GM13977 (cell line): ENCODE measurements around the gene DMKN.
"Not testable (repeated sequence)": the region's sequence is repeated elsewhere in the genome, so short reads cannot be mapped to it uniquely, and the experiment has no call there.

Experiments
- DNase-seq: peaks from one replicate; pipeline ENCODE4 v3.0.0; 2012; ENCODE audit warnings: low spot score
- in situ Hi-C: fragments of 300-500 bp; cut with MboI; formaldehyde crosslinking; loops from one replicate; pipeline ENCODE4 v1.12.0; 2022; ENCODE audit warnings: low sequenced_read_pairs, low pct_unique_long_range_greater_than_20kb, mixed read lengths, inconsistent platforms; ENCODE audit not compliant: unreplicated experiment
- TF ChIP-seq, protein P1 (sequence below): IDR thresholded peaks from 2 replicates; pipeline ENCODE4 v1.5.1; 2012; ENCODE audit warnings: mild to moderate bottlenecking, control low read depth; ENCODE audit not compliant: insufficient read depth; ENCODE audit errors: extremely low read depth, missing control alignments

The DMKN gene

DNA sequence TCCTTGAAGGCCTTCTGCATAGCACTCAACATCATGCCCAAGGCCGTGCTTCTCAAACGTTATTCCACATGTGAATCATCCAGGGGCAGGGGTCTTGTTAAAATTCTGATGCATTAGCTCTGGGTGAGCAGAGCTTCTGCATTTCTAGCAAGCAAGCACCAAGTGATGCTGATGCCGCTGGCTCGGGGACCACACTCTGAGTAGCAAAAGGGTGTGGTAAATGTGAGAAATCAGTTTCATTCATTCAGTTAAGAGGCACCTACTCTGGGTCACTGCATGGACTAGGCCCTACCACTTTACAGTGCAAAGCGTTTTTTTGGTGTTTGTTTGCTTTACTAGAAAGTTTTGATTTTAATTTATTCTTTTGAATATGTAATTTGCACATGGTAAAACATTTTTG, 30.4 kb downstream of the DMKN start:
- in situ Hi-C loops: no loop called here
- TF ChIP-seq, protein P1, sequence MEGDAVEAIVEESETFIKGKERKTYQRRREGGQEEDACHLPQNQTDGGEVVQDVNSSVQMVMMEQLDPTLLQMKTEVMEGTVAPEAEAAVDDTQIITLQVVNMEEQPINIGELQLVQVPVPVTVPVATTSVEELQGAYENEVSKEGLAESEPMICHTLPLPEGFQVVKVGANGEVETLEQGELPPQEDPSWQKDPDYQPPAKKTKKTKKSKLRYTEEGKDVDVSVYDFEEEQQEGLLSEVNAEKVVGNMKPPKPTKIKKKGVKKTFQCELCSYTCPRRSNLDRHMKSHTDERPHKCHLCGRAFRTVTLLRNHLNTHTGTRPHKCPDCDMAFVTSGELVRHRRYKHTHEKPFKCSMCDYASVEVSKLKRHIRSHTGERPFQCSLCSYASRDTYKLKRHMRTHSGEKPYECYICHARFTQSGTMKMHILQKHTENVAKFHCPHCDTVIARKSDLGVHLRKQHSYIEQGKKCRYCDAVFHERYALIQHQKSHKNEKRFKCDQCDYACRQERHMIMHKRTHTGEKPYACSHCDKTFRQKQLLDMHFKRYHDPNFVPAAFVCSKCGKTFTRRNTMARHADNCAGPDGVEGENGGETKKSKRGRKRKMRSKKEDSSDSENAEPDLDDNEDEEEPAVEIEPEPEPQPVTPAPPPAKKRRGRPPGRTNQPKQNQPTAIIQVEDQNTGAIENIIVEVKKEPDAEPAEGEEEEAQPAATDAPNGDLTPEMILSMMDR: no peak
- DNase-seq: no peak

DNA sequence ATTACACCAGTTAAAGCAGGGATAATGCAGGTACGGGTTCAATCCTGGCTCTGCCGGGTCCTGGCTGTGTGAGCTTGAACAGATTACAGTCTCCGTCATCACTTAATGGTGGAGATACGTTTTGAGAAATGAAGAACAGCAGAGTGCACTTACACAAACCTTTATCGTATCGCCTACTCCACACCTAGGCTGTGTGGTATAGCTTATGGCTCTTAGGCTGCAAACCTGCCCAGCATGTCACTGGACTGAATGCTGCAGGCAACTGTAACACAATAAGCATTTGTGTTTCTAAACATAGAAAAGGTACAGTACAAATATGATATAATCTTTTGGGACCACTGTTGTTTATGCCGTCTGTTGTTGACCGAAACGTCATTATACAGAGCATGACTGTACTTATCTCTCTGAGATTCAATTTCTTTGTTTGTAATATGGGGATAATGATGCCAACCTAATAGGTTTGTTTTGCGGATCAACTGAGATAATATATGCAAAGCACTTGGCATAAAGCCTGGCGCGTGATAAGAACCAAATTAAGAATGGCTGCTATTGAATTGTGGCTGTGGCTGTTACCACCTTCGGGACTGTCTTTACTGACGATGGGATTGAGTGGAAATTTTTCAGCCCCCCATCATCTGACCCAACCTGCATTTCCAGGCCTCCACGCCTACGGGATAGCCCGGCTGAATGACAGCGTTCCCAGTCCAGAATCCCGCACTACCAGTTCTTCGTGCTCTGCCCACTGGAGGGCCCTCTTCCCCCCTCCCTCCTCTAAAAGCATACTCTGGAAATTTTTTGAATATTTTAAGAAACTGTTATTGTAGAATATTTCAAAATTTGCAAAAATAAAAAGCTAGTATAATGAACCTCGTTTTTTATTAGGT, 34.4 kb downstream of the DMKN start:
- in situ Hi-C loops: no loop called here
- TF ChIP-seq, protein P1: no peak
- no peak for DNase-seq

DNA sequence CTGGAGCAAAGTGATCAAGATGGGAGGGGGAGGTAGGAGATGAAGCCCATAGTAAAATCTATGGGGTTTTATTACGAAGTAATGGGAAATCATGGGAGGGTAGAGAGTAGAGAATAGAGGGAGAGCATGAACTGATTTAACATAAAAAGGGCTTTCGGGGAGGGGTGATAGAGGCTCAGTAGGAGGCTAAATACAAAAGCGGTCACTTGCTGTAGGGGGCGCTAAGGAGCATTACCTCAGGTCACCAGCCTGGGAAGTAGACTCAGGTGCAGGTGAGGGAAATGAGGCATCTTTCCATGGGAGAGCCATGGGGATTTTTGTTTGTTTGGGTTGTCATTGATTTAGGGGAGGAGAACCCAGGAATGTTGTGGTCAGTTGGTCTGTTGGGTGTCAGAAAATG, 37.3 kb downstream of the DMKN start:
- TF ChIP-seq, protein P1: peak; percentile 35
- in situ Hi-C loops: no loop called here
- DNase-seq: no peak

DNA sequence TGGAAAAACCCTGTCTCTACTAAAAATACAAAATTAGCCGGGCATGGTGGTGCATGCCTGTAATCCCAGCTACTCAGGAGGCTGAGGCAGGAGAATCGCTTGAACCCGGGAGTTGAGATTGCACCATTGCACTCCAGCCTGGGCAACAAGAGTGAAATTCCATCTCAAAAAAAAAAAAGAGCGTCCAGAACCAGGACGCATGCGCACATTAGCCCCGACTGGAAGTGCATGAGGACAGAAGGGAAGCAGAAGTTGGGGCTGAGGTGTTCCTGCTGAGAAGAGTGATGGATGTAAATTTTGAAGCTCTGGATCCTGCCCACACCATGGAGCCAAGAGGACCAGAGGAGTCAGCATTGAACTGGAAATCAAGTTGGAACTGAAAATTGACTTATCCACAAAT, 38.9 kb downstream of the DMKN start:
- DNase-seq, in situ Hi-C loops: not testable (repeated sequence)

DNA sequence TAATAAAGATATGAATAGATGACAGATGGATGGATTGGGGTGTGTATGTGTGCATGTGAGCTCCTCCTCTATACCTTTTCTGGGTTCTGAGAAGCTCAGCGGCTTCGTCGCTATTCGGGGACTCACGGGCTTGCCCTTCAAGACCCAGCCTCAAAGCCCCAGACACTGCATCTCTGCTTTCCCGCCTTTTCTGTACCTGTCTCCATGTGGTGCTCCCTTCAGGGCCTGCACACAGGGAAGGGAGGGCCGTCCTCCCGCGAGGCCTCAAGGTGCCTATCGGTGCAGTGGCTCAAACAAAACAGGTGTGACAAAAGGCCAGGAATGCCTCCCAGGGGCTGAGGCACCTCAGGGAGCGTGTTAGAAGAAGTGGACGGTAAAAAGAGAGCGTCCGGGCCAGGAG, 39.3 kb downstream of the DMKN start:
- DNase-seq: no peak
- in situ Hi-C loops: no loop called here
- TF ChIP-seq, protein P1: no peak

DNA sequence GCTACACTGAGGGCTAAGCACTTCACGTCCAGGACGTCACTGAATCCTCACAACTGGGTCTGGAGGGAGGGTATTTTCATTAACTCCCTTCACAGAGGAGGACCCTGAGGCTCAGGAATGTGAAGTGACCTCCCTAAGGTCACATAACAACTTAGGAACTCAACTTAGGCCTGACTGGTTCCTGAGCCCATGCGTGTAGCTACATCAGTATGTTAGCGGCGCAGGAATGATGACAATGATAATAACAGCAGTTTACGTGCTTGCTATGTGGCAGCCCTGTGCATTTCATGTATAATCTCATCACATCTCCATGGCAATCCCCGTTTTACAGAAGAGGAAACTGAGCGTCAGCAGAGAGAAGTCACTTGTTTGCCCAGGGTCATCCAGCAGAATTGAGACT, 41.5 kb downstream of the DMKN start:
- in situ Hi-C loops: no loop called here
- DNase-seq: no peak
- TF ChIP-seq, protein P1: no peak

DNA sequence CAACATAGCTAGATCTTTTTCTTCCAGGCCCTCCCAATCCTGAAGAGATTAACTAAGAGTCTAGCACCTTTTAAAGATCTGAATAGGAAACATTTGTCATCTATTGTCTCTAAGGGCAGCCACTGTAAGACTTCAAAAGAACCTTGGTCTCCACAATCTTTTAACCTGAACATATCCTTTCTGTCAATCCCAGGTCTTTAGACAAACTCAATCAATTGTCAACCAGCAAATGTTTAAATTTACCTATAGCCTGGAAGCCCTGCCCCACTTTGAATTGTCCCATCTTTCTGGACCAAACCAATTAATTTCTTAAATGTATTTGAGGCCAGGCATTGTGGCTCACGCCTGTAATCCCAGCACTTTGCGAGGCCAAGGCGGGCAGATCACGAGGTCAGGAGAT, 42.4 kb downstream of the DMKN start:
- DNase-seq, in situ Hi-C loops: not testable (repeated sequence)
